NOMO-1 treated with DMSO at 0.1 percent for 48 hours (cell line): ENCODE results near the gene DTX3.
A peak's percentile ranks its signal among the peaks of the same experiment; 100 is the strongest.

Source experiments
- DNase-seq: peaks from one replicate; lab custom pipeline; 2025; ENCODE audit not compliant: unreplicated experiment; lab: John Stamatoyannopoulos, UW

DTX3 gene

GRCh38 chr12:57619434-57620244 is 15.0 kb downstream of the DTX3 start:
- no peak for DNase-seq

GRCh38 chr12:57620245-57620935 is 15.8 kb downstream of the DTX3 start:
- no peak for DNase-seq

GRCh38 chr12:57620936-57621496 is 16.4 kb downstream of the DTX3 start:
- DNase-seq: no peak

GRCh38 chr12:57621497-57622292 is 17.1 kb downstream of the DTX3 start:
- DNase-seq: peak; percentile 13

GRCh38 chr12:57622293-57623245 is 17.9 kb downstream of the DTX3 start:
- no peak for DNase-seq

- DNase-seq: no peak
These were observed 18.8 kb downstream of the DTX3 start for GRCh38 chr12:57623385-57623784.

- no peak for DNase-seq
These were observed 19.3 kb downstream of the DTX3 start for GRCh38 chr12:57623811-57624390.

GRCh38 chr12:57624441-57625220 is 20.0 kb downstream of the DTX3 start:
- no peak for DNase-seq

- no peak for DNase-seq
These were observed 20.8 kb downstream of the DTX3 start for GRCh38 chr12:57625261-57626032.

- DNase-seq: no peak
These were observed 21.7 kb downstream of the DTX3 start for GRCh38 chr12:57626111-57626920.

GRCh38 chr12:57626921-57627445 is 22.4 kb downstream of the DTX3 start:
- DNase-seq: no peak

GRCh38 chr12:57627501-57628279 is 23.1 kb downstream of the DTX3 start:
- DNase-seq: no peak

- no peak for DNase-seq
These were observed 23.9 kb downstream of the DTX3 start for GRCh38 chr12:57628280-57629191.

- DNase-seq: no peak
These were observed 25.4 kb downstream of the DTX3 start for GRCh38 chr12:57629897-57630471.

GRCh38 chr12:57630891-57631433 is 26.3 kb downstream of the DTX3 start:
- no peak for DNase-seq
